ENCODE data around the gene AFAP1L2. TPM values are rescaled to one million over a fixed set of nuclear protein-coding genes. Genes with fewer than 3 reads are reported as not detected.

Gene AFAP1L2
- total RNA-seq, 1 donor = 0.18 TPM

GRCh38 chr10:114310346-114310745 is 94.0 kb downstream of the AFAP1L2 start:
- TF ChIP-seq CTCF (IDR thresholded peaks at IDR 0.05; ENCODE audit: insufficient read depth, low read length) = no peak
- H3K4me3 ChIP-seq (ENCODE audit: low read depth, low read length) = no peak overlapping the region
- DNase-seq (ENCODE audit: low read depth) = no peak

- DNase-seq (ENCODE audit: low read depth) = no peak
- TF ChIP-seq CTCF (IDR thresholded peaks at IDR 0.05; ENCODE audit: insufficient read depth, low read length) = no peak
- no peak overlapping the region for H3K4me3 ChIP-seq (ENCODE audit: low read depth, low read length)
Observed at GRCh38 chr10:114309364-114309651, 95.0 kb downstream of the AFAP1L2 start.

GRCh38 chr10:114308531-114309363 is 95.6 kb downstream of the AFAP1L2 start:
- peak; percentile 38 for DNase-seq (ENCODE audit: low read depth)

GRCh38 chr10:114307731-114308130 is 96.6 kb downstream of the AFAP1L2 start:
- no peak overlapping the region for H3K4me3 ChIP-seq (ENCODE audit: low read depth, low read length)
- no peak for DNase-seq (ENCODE audit: low read depth)
- TF ChIP-seq CTCF (IDR thresholded peaks at IDR 0.05; ENCODE audit: insufficient read depth, low read length) = no peak

More at GRCh38 chr10:114308531-114309363, 95.6 kb downstream of the AFAP1L2 start:
- no peak for TF ChIP-seq CTCF (IDR thresholded peaks at IDR 0.05; ENCODE audit: insufficient read depth, low read length)
- no peak overlapping the region for H3K4me3 ChIP-seq (ENCODE audit: low read depth, low read length)

GRCh38 chr10:114306116-114306973 is 98.0 kb downstream of the AFAP1L2 start:
- no peak for TF ChIP-seq CTCF (IDR thresholded peaks at IDR 0.05; ENCODE audit: insufficient read depth, low read length)
- no peak overlapping the region for H3K4me3 ChIP-seq (ENCODE audit: low read depth, low read length)
- peak; percentile 56 for DNase-seq (ENCODE audit: low read depth)

GRCh38 chr10:114305521-114305925 is 98.8 kb downstream of the AFAP1L2 start:
- H3K4me3 ChIP-seq (ENCODE audit: low read depth, low read length) = no peak overlapping the region
- TF ChIP-seq CTCF (IDR thresholded peaks at IDR 0.05; ENCODE audit: insufficient read depth, low read length) = no peak
- DNase-seq (ENCODE audit: low read depth) = no peak
